HepG2 (cell line): ENCODE results near the gene GLRX2. TPM values are rescaled to one million over a fixed set of nuclear protein-coding genes. Genes with fewer than 3 reads are reported as not detected.

Source experiments
- ATAC-seq: fragments of 200-7000 bp; cut with Tn5 transposase; 3 replicates; pipeline ENCODE4 v1.9.1; 2020; ENCODE audit warnings: mild to moderate bottlenecking, moderate library complexity
- BruUV-seq: library from RNA; stranded (reverse); fragments of 400-500 nt; replicated peaks from 2 replicates; lab custom pipeline; 2021; lab: Mats Ljungman, UMichigan
- CTCF ChIA-PET: fragments of 300-600 bp; formaldehyde crosslinking; extraction: SDS; loops from one replicate; lab custom pipeline; 2021; ENCODE audit warnings: low total read pairs, inconsistent platforms, low intra/inter-chr PET ratio; lab: Yijun Ruan, JAX
- POLR2A ChIA-PET: fragments of 350-600 bp; sonication (Branson Sonifier 250); formaldehyde crosslinking; loops from one replicate; lab custom pipeline; 2020; ENCODE audit warnings: antibody characterized with exemption, inconsistent platforms; lab: Yijun Ruan, JAX
- DNase-seq: peaks from one replicate; pipeline ENCODE4 v3.0.0-alpha.2; 2015; ENCODE audit warnings: low spot score
- FAIRE-seq: peaks from 3 replicates; lab custom pipeline; 2011; peaks lifted over from hg19 to GRCh38; lab: Jason Lieb, UNC
- H2AFZ ChIP-seq: one replicate; pipeline ENCODE4 v1.6.1; 2011; ENCODE audit warnings: low read length, inconsistent platforms
- H3K27ac ChIP-seq: fragments of 300-600 bp; 3 replicates; pipeline ENCODE4 v1.8.0; 2011; ENCODE audit warnings: mixed run types, mild to moderate bottlenecking, mixed read lengths, low read length, inconsistent platforms; ENCODE audit not compliant: insufficient read depth; ENCODE audit errors: extremely low read length
- H3K27me3 ChIP-seq, 2 experiments: fragments of 200-600 bp in 1 of 2; 2 replicates in 1 of 2; 3 replicates in 1 of 2; pipeline versions ENCODE4 v1.6.0 to v1.8.0; 2011; ENCODE audit warnings: low read length in 2 of 2, mild to moderate bottlenecking in 2 of 2, moderate library complexity in 2 of 2, inconsistent platforms in 1 of 2; ENCODE audit not compliant: insufficient read depth in 2 of 2, control insufficient read depth in 1 of 2
- H3K36me3 ChIP-seq, 2 experiments: fragments of 200-600 bp in 1 of 2; replicated peaks in 1 of 2; 2 replicates in 1 of 2; 3 replicates in 1 of 2; pipeline versions ENCODE4 v1.5.1 to v1.8.0; 2011; ENCODE audit warnings: low read length in 2 of 2, inconsistent platforms in 1 of 2; ENCODE audit not compliant: insufficient read depth in 2 of 2, control insufficient read depth in 1 of 2
- H3K4me1 ChIP-seq: 2 replicates; pipeline ENCODE4 v1.5.1; 2012; ENCODE audit warnings: low read length, inconsistent platforms; ENCODE audit not compliant: insufficient read depth
- H3K4me2 ChIP-seq: 2 replicates; pipeline ENCODE4 v1.6.0; 2011; ENCODE audit warnings: low read depth, low read length, inconsistent platforms
- H3K4me3 ChIP-seq, 3 experiments: fragments of 200-600 bp in 1 of 3; sonication (generic), shearing (Covaris generic) in 1 of 3; replicated peaks in 1 of 3; 2 replicates each; pipeline ENCODE4 v1.5.1; 2011 to 2016; ENCODE audit warnings: low read length in 3 of 3, inconsistent platforms in 2 of 3, low read depth in 2 of 3, mild to moderate bottlenecking in 2 of 3, control low read depth in 1 of 3, mixed read lengths in 1 of 3; ENCODE audit not compliant: insufficient read depth in 1 of 3
- H3K79me2 ChIP-seq: one replicate; pipeline ENCODE4 v1.6.1; 2011; ENCODE audit warnings: low read length, inconsistent platforms; ENCODE audit not compliant: insufficient read depth
- H3K9ac ChIP-seq: 2 replicates; pipeline ENCODE4 v1.6.0; 2011; ENCODE audit warnings: mild to moderate bottlenecking, low read depth, low read length, inconsistent platforms; ENCODE audit not compliant: insufficient read depth
- H3K9me3 ChIP-seq: 2 replicates; pipeline ENCODE4 v1.5.1; 2012; ENCODE audit warnings: mild to moderate bottlenecking, low read length
- H4K20me1 ChIP-seq: 2 replicates; pipeline ENCODE4 v1.6.0; 2011; ENCODE audit warnings: inconsistent platforms, mild to moderate bottlenecking, low read length, moderate library complexity; ENCODE audit not compliant: insufficient read depth
- CREB1 ChIP-seq, 2 experiments: fragments of 450-650 bp in 1 of 2; IDR thresholded peaks; 2 replicates each; pipeline ENCODE4 v1.6.1; 2016 to 2017; ENCODE audit warnings: control low read depth in 1 of 2, mild to moderate bottlenecking in 1 of 2, missing compliant biosample characterization in 1 of 2, missing genetic modification characterization in 1 of 2
- EHMT2 ChIP-seq: fragments of 200-600 bp; sonication (generic); IDR thresholded peaks from 2 replicates; pipeline ENCODE4 v1.7.0; 2017; ENCODE audit warnings: antibody characterized with exemption, low read depth, low read length, borderline replicate concordance
- EP300 ChIP-seq, 3 experiments: sonication (generic) in 1 of 3; formaldehyde crosslinking in 1 of 3; IDR thresholded peaks; 2 replicates each; pipeline versions ENCODE4 v1.5.1 to v1.6.1; 2011 to 2020; ENCODE audit warnings: low read depth in 2 of 3, low read length in 2 of 3, borderline replicate concordance in 1 of 3, improper control_type of control experiment in 1 of 3, mild to moderate bottlenecking in 1 of 3, missing genetic modification reagents in 1 of 3, moderate library complexity in 1 of 3
- JUND ChIP-seq: sonication (generic); formaldehyde crosslinking; IDR thresholded peaks from 2 replicates; pipeline ENCODE4 v1.8.0; 2022; ENCODE audit warnings: mild to moderate bottlenecking, missing genetic modification reagents
- RFX3 ChIP-seq: IDR thresholded peaks from 2 replicates; pipeline ENCODE4 v1.6.1; 2016; ENCODE audit warnings: missing biosample characterization, missing genetic modification reagents
- ZC3H4 ChIP-seq: sonication (generic); formaldehyde crosslinking; IDR thresholded peaks from 2 replicates; pipeline ENCODE4 v1.4.0; 2020; ENCODE audit warnings: missing genetic modification reagents, borderline replicate concordance
- ZFP41 ChIP-seq: sonication (generic); formaldehyde crosslinking; IDR thresholded peaks from 2 replicates; pipeline ENCODE4 v1.4.0; 2020; ENCODE audit warnings: mild to moderate bottlenecking, missing genetic modification reagents, borderline replicate concordance
- ZNF260 ChIP-seq: sonication (generic); formaldehyde crosslinking; IDR thresholded peaks from 2 replicates; pipeline ENCODE4 v1.4.0; 2020; ENCODE audit warnings: missing genetic modification reagents, low read depth, mild to moderate bottlenecking, borderline replicate concordance
- ZNF329 ChIP-seq: sonication (generic); formaldehyde crosslinking; IDR thresholded peaks from 2 replicates; pipeline ENCODE4 v1.9.0; 2021; ENCODE audit warnings: low read depth, mild to moderate bottlenecking, missing genetic modification reagents
- WGBS: methylation state at CpG from one replicate; pipeline ENCODE4 v1.1.6; 2017; ENCODE audit warnings: low lambda C conversion rate; 5-methylcytosine and 5-hydroxymethylcytosine counted together
- in situ Hi-C: cut with HindIII; loops from 2 replicates; pipeline ENCODE4 v1.10.0; 2017; ENCODE audit warnings: low pct_unique_long_range_greater_than_20kb; ENCODE audit not compliant: extremely low pct_ligation_motif_present
- intact Hi-C: fragments of 100-400 bp; cut with micrococcal nuclease; formaldehyde crosslinking; loops from one replicate; pipeline ENCODE4 v1.10.0; 2022; ENCODE audit not compliant: unreplicated experiment
- polyA plus RNA-seq, 8 experiments: library from polyadenylated mRNA; depleted of rRNA in 3 of 8; stranded (reverse) in 7 of 8; unstranded in 1 of 8; fragments of >200 nt; fragmentation: Illumina TruSeq in 4 of 8; extraction: Trizol in 4 of 8; gene quantifications; 2 replicates each; pipeline versions ENCODE4 v1.2.1 to v1.2.3, GENCODE V29; 2011 to 2016; ENCODE audit warnings: low read depth in 4 of 8, missing spikeins in 1 of 8, mixed read lengths in 1 of 8; ENCODE audit not compliant: insufficient read depth in 1 of 8
- total RNA-seq, 5 experiments: library from RNA; depleted of rRNA; stranded (reverse); fragments of >200 nt; fragmentation: Illumina TruSeq; extraction: Trizol; gene quantifications; 2 replicates each; pipeline ENCODE4 v1.2.3, GENCODE V29; 2016; ENCODE audit warnings: low read depth in 1 of 5
- TF ChIP-seq, protein P1 (sequence below): sonication (generic); formaldehyde crosslinking; IDR thresholded peaks from 2 replicates; pipeline ENCODE4 v1.4.0; 2020; ENCODE audit warnings: mild to moderate bottlenecking, missing genetic modification reagents
- TF ChIP-seq, protein P2 (sequence below): sonication (generic); formaldehyde crosslinking; IDR thresholded peaks from 2 replicates; pipeline ENCODE4 v1.4.0; 2020; ENCODE audit warnings: missing genetic modification reagents
- TF ChIP-seq, protein P3 (sequence below): sonication (generic); formaldehyde crosslinking; IDR thresholded peaks from 2 replicates; pipeline ENCODE4 v1.8.0; 2022; ENCODE audit warnings: low read depth, missing genetic modification reagents
- TF ChIP-seq, protein P4 (sequence below): sonication (generic); formaldehyde crosslinking; IDR thresholded peaks from 2 replicates; pipeline ENCODE4 v1.4.0; 2020; ENCODE audit warnings: mild to moderate bottlenecking, missing genetic modification reagents, borderline replicate concordance

GLRX2 gene
- total and polyA plus RNA-seq, 2 of the 13 experiments (the other 11 are each of a cell fraction or from before 2014, with no cell fraction given) = 11.9 to 39.0 TPM

DNA sequence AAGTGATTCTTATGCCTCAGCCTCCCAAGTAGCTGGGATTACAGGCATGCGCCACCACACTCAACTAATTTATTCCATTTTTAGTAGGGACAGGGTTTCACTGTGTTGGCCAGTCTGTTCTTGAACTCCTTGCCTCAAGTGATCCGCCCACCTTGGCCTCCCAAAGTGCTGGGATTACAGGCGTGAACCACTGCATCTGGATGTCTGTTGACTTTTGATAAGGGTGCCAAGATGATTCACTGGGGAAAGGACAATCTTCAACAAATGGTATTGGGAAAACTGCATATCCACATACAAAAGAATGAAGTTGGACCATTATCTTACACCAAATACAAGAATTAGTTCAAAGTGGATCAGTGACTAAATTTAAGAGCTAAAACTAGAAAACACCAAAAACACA lies 26.0 kb downstream of the GLRX2 start:
- Histone ChIP-seq H3K9ac (no peak overlapping the region), H3K27ac (no peak overlapping the region), H3K27me3 (no peaks in the 10 kb centered on the region), H3K4me2 (no peak overlapping the region), H3K79me2 (no peaks in the 10 kb centered on the region), H3K4me1 (no peaks in the 10 kb centered on the region), H3K9me3 (peaks cover 13% of the 10 kb centered on the region; the same call in 1 of the 2 replicates), H3K36me3 (peaks cover 9 to 47% of the 10 kb centered on the region in 2 experiments), H4K20me1 (no peaks in the 10 kb centered on the region), H3K4me3 (no peak overlapping the region), H2AFZ (no peak overlapping the region)
- ATAC-seq = no peak
- DNase-seq = no peak
- no TSS peak for BruUV-seq
- 98% methylated on average over 3 of the region's 3 CpGs for WGBS
- CTCF ChIA-PET = no interaction called here
- no peak for TF ChIP-seq EP300 (IDR thresholded peaks at IDR 0.05; ENCODE audit: low read depth in 2 of 2, low read length in 2 of 2)
- TF ChIP-seq EP300 (CRISPR knock-in tag; IDR thresholded peaks at IDR 0.05; ENCODE audit: borderline replicate concordance) = no peak
- no peak for TF ChIP-seq EHMT2
- intact Hi-C loops (loop anchor here (5.0 kb wide), 1 partner anchor 1207 kb away; no protein-coding TSS in a partner anchor), in situ Hi-C loops (no loop called here)
- no peak for FAIRE-seq
- POLR2A ChIA-PET = no interaction called here

DNA sequence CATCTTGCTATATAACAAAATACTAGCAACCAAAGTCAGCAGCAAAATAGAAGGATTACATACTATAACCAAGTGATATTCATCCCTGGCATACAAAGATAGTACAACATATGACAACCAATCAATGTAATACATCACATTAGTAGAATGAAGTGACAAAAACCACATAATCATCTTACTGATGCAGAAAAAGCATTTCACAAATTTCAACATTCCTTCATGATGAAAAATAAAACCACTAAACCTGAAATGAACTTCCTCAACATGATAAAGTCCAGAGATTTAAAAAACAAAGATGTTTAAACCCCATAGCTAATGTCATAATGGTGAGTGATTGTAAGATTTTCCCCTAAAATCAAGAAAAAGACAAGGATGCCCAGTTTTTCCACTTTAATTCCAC lies 27.2 kb downstream of the GLRX2 start:
- H3K36me3 ChIP-seq = peaks cover 7 to 36% of the 10 kb centered on the region in 2 experiments
- no TSS peak for BruUV-seq
- CTCF ChIA-PET = no interaction called here
- no peak overlapping the region for H3K27ac ChIP-seq
- no peak overlapping the region for H2AFZ ChIP-seq
- no peaks in the 10 kb centered on the region for H3K27me3 ChIP-seq
- H4K20me1 ChIP-seq = no peaks in the 10 kb centered on the region
- POLR2A ChIA-PET = no interaction called here
- FAIRE-seq (no peak), ATAC-seq (no peak), DNase-seq (no peak)
- intact Hi-C loops (loop anchor here (5.0 kb wide), 1 partner anchor 1206 kb away; no protein-coding TSS in a partner anchor), in situ Hi-C loops (no loop called here)
- H3K4me2 ChIP-seq = no peak overlapping the region
- H3K9me3 ChIP-seq = peaks cover 13% of the 10 kb centered on the region; the same call in 1 of the 2 replicates
- H3K4me3 ChIP-seq = no peak overlapping the region
- no peaks in the 10 kb centered on the region for H3K4me1 ChIP-seq
- H3K79me2 ChIP-seq = peaks cover 3% of the 10 kb centered on the region
- H3K9ac ChIP-seq = no peak overlapping the region
- no peak for TF ChIP-seq CREB1 (IDR thresholded peaks at IDR 0.05)
- no peak for TF ChIP-seq CREB1 (CRISPR knock-in tag; IDR thresholded peaks at IDR 0.05)
- TF ChIP-seq ZC3H4 (CRISPR knock-in tag) = no peak
- TF ChIP-seq RFX3 (CRISPR knock-in tag) = no peak
- no peak for TF ChIP-seq ZFP41 (CRISPR knock-in tag)
- no peak for TF ChIP-seq JUND (CRISPR knock-in tag)
- no peak for TF ChIP-seq ZNF329 (CRISPR knock-in tag)
- TF ChIP-seq, protein P1, sequence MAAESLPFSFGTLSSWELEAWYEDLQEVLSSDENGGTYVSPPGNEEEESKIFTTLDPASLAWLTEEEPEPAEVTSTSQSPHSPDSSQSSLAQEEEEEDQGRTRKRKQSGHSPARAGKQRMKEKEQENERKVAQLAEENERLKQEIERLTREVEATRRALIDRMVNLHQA (CRISPR knock-in tag) = no peak
- TF ChIP-seq, protein P2, sequence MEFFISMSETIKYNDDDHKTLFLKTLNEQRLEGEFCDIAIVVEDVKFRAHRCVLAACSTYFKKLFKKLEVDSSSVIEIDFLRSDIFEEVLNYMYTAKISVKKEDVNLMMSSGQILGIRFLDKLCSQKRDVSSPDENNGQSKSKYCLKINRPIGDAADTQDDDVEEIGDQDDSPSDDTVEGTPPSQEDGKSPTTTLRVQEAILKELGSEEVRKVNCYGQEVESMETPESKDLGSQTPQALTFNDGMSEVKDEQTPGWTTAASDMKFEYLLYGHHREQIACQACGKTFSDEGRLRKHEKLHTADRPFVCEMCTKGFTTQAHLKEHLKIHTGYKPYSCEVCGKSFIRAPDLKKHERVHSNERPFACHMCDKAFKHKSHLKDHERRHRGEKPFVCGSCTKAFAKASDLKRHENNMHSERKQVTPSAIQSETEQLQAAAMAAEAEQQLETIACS (CRISPR knock-in tag) = no peak
- TF ChIP-seq, protein P3, sequence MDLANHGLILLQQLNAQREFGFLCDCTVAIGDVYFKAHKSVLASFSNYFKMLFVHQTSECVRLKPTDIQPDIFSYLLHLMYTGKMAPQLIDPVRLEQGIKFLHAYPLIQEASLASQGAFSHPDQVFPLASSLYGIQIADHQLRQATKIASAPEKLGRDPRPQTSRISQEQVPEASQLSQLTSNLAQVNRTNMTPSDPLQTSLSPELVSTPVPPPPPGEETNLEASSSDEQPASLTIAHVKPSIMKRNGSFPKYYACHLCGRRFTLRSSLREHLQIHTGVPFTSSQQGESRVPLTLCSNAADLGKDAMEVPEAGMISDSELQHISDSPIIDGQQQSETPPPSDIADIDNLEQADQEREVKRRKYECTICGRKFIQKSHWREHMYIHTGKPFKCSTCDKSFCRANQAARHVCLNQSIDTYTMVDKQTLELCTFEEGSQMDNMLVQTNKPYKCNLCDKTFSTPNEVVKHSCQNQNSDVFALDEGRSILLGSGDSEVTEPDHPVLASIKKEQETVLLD (CRISPR knock-in tag) = no peak
- no peak for TF ChIP-seq ZNF260
- TF ChIP-seq, protein P4, sequence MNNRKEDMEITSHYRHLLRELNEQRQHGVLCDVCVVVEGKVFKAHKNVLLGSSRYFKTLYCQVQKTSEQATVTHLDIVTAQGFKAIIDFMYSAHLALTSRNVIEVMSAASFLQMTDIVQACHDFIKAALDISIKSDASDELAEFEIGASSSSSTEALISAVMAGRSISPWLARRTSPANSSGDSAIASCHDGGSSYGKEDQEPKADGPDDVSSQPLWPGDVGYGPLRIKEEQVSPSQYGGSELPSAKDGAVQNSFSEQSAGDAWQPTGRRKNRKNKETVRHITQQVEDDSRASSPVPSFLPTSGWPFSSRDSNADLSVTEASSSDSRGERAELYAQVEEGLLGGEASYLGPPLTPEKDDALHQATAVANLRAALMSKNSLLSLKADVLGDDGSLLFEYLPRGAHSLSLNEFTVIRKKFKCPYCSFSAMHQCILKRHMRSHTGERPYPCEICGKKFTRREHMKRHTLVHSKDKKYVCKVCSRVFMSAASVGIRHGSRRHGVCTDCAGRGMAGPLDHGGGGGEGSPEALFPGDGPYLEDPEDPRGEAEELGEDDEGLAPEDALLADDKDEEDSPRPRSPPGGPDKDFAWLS (CRISPR knock-in tag) = no peak
